ENCODE data around the gene RAB24. TPM values are rescaled to one million over a fixed set of nuclear protein-coding genes. Genes with fewer than 3 reads are reported as not detected.

Gene RAB24
- total RNA-seq, 3 donors from 2014 or later, result 26.3 to 29.8 (median 27.5) TPM

DNA sequence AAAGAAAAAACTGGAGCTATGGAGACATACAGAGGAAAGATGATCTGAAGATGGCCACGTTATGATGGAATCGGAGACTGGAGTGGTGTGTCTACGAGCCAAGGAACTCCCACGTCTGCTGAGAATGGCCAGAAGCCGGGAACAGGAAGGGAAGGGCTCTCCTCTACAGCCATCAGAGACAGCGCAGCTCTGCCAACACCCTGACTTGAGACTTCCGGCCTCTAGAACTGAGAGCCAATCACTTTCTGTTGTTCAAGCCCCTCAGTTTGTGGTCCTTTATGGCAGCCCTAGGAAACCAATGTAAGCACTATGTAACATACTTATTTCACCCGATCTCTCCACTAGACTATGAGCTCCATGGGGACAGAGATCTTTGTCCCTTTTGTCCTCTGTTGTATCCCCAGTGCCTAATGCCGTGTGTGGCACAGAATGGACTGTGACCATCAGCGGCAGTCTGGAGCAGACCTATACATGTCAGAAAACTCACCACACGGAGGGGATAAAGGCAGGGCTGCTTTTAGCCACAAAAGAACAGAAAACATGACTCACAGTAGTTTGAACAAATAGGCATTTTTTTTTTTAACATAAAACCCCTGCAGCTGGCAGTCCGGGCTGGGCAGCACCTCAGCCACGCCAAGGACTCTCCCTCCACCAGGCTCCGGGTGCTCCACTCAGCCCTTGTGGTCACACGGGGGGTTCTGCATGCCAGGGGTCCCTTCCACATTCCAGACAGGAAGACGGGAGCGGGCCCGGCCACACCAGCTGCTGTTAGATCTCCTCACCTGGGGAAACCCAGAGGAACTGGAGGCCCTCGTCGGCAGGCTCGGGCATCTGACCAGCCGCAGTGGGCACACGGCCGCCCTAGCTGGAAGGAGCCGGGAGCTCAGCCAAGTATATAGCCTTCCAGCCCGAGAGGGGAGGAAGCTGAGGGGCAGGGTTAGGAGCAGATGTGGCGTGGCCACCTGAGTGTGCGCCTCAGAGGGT lies 24.3 kb upstream of the RAB24 start:
- ATAC-seq, result peak; percentile 69 to 74
- DNase-seq, result no peak
- Mint-ChIP-seq H3K4me1 (ENCODE audit: low read depth) (peaks cover 10% of the 10 kb centered on the region), H3K4me3 (peak overlapping the region; percentile 5), H3K9me3 (no peaks in the 10 kb centered on the region), H3K36me3 (ENCODE audit: insufficient read depth) (peaks cover 22% of the 10 kb centered on the region), H3K27me3 (ENCODE audit: low read depth) (no peaks in the 10 kb centered on the region)

DNA sequence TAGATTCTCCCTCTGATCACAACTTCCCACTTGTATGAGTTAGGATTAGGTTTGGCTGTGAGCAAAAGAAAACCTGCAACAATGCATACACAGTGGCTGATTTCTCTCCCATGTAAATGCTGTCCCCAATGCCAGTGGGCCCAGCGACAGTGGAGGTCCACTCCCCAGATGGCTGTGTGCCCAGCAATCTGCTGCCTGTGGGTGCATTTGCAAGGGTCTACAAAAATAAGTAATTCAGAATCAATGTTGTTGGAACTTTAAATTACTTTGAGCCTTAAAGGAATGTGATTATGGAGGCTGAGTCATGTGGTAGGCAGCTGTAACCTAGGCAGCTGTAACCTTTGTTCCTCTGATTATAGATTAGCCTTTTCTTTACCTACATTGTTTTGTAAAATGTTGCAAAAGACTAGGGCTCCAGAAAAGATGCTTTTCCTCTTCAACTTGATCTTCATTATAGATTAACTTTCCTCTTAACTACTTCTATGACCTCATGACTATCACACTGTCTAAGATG lies 22.4 kb upstream of the RAB24 start:
- DNase-seq (no peak), ATAC-seq (no peak)
- Mint-ChIP-seq H3K9me3 (no peaks in the 10 kb centered on the region), H3K27me3 (ENCODE audit: low read depth) (no peaks in the 10 kb centered on the region), H3K4me1 (ENCODE audit: low read depth) (peaks cover 6% of the 10 kb centered on the region), H3K36me3 (ENCODE audit: insufficient read depth) (peaks cover 21% of the 10 kb centered on the region), H3K4me3 (no peak overlapping the region)

DNA sequence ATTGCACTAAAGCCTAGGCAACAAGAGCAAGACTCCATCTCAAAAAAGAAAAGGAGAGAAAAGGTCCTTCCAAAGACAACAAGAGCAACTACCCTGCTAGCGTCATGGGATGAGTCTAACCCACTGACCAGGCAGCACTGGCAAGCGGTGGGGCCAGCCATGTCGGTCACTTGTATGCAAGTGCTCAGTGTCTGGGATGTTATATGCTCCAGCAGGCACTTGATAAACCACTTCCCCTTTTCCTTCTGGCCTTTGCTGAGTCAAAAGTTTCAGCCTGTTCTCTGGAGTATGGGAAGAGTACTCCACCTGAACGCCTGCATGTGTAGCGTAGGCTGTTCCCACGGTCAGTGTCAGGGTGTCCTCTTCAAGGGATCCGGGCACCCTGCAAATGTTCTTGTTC lies 17.4 kb upstream of the RAB24 start:
- Mint-ChIP-seq H3K27me3 (ENCODE audit: low read depth) (no peaks in the 10 kb centered on the region), H3K4me1 (ENCODE audit: low read depth) (peaks cover 17% of the 10 kb centered on the region), H3K36me3 (ENCODE audit: insufficient read depth) (peaks cover 7% of the 10 kb centered on the region), H3K4me3 (no peak overlapping the region), H3K9me3 (no peaks in the 10 kb centered on the region)
- no peak for DNase-seq
- no peak for ATAC-seq

DNA sequence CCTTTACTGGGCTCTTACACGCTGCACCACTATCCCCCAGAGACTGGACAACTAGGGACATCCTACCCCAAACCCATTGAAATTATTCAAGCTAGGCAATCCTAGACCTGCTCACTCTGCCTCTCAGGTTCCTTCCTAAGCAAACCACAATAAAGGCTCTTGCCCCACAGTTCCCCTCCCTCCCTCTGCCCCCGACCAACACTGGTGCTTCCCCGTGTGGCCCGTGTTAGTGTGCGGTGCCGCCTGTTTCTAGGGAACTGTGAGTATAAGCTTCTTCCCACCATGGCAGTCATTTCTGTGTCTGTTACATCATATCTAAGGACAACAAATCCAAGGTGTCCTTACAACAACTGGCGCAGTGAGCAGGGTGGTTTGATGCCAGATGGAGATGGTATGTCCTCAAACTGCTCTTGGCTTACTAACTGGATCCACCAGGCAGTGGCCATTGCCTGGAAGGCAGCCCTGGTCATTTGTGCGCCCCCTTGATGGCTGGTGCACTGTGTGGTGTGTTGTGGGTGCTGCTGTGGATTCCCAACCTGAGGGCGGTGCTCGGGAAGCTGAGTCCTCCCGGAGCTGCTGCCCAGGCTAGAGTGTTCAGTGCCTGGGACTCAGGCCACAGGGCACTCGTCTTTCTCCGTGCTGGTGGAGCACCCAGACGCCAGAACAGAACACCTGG lies 16.5 kb upstream of the RAB24 start:
- H3K4me3 Mint-ChIP-seq, result no peak overlapping the region
- DNase-seq (no peak), ATAC-seq (peak; percentile 27 to 51)
- H3K36me3 Mint-ChIP-seq (ENCODE audit: insufficient read depth), result peaks cover 7% of the 10 kb centered on the region
- H3K9me3 Mint-ChIP-seq, result no peaks in the 10 kb centered on the region
- H3K4me1 Mint-ChIP-seq (ENCODE audit: low read depth), result peaks cover 17% of the 10 kb centered on the region
- no peaks in the 10 kb centered on the region for H3K27me3 Mint-ChIP-seq (ENCODE audit: low read depth)

DNA sequence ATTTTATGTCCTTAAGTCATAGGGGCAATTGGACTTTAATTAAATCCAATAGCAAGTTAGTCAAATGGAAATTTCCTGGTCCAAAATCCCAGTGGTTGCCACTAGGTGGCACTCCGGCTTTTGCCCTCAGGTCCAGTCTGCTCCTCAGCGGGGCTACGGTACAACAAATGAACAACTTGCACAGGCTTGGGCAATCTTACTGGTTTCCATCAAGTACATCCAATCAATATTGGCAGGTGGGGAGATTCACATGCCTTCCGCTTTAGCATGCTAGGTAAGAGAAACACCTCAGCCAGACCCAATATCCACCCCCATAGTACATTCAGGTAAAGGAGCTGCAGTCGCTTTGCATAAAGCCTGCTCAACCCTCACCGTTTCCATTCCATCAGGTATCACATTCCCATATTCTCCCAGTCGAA lies 14.4 kb upstream of the RAB24 start:
- Mint-ChIP-seq H3K4me1 (ENCODE audit: low read depth) (peaks cover 18% of the 10 kb centered on the region), H3K9me3 (no peaks in the 10 kb centered on the region), H3K27me3 (ENCODE audit: low read depth) (no peaks in the 10 kb centered on the region), H3K4me3 (no peak overlapping the region), H3K36me3 (ENCODE audit: insufficient read depth) (peaks cover 6% of the 10 kb centered on the region)
- ATAC-seq (peak; percentile 74 to 78), DNase-seq (peak; percentile 73)

DNA sequence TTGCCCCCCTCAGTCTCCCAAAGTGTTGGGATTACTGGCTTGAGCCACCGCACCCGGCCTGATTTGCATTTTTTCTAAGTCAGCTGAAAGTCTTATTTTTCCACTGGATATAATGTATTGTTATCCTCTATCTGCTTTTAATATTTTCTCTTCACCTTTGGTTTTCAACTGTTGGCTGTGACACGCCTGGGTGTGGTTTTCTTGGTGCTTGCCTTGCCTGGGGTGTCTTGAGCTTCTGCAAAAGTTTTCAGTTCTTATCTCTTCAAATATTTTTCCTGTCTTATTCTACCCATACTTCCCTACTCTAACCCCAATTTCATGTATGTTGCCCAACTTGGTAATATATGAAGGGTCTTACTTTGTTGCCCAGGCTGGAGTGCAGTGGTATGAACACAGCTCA lies 12.5 kb upstream of the RAB24 start:
- no peak overlapping the region for H3K4me3 Mint-ChIP-seq
- H3K36me3 Mint-ChIP-seq (ENCODE audit: insufficient read depth), result no peaks in the 10 kb centered on the region
- H3K27me3 Mint-ChIP-seq (ENCODE audit: low read depth), result no peaks in the 10 kb centered on the region
- no peaks in the 10 kb centered on the region for H3K9me3 Mint-ChIP-seq
- DNase-seq (no peak), ATAC-seq (no peak)
- H3K4me1 Mint-ChIP-seq (ENCODE audit: low read depth), result peaks cover 29% of the 10 kb centered on the region

DNA sequence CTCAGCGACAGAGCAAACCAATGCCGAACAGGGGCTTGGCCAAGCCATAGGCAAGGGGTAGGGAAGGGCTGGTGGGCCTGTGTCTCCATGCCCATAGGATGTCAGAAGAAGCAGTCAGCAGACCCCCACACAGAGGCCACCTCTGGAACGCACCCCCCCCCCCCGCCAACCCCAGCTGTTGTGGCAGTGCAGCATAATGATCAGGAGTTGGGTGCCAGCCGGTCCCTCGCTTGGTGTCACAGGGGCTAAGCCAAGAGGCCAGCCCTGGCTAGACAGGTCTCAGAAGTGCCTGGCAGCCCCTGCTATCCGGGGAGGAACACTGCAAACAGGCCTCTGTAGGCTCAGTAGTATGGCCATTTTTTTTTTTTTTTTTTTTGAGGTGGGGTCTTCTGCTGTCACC lies 11.9 kb upstream of the RAB24 start:
- H3K36me3 Mint-ChIP-seq (ENCODE audit: insufficient read depth), result no peaks in the 10 kb centered on the region
- H3K9me3 Mint-ChIP-seq, result no peaks in the 10 kb centered on the region
- ATAC-seq (no peak), DNase-seq (no peak)
- H3K4me1 Mint-ChIP-seq (ENCODE audit: low read depth), result peaks cover 34% of the 10 kb centered on the region
- H3K27me3 Mint-ChIP-seq (ENCODE audit: low read depth), result no peaks in the 10 kb centered on the region
- H3K4me3 Mint-ChIP-seq, result no peak overlapping the region

DNA sequence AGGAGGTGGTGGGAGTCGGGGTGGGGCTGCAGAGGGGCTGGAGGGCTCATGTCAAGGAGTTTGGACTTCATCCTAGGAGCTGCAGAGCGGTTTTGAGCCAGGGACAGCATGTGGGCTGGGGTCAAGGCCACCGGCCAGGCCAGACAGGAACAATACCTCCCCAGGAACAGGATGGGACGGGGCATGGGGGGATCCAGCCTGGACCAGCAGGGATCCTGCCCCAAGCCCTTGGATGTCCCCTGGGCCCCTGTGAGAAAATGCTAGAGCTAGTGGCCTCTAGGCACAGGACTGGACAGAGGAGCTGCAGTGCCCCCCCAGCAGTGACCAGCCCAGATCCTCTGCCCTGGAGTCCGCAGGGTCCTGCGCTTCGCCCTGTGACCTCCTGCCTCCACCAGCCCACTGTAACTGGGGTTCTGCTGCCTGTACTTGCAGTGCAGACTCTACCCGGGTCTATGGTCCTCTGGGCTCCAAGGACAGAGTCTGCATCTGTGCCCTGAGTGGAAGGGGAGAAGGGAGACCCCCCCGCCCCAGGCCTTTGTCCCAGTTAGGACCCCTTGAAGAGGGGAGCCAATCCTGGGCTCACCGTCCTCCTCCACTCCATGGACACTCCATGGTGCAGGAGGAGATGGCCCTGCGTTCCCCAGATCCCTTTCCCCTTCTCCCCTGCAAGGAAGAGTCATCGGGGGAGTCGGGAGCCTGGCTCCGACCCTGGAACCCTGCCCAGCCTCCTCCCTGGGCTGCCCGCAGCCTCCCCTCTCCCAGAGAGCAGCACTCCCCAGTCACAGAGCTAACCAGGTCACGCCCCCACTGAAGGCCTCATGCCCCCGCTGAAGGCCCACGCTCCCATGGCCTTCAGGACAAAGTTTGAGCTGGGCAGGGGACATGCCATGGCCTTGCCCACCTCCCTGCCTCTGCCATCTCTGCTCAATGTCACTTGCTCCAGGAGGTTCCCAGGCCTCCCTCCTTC lies 11.1 kb upstream of the RAB24 start:
- no peak for ATAC-seq
- DNase-seq, result no peak
- peaks cover 32% of the 10 kb centered on the region for H3K4me1 Mint-ChIP-seq (ENCODE audit: low read depth)
- no peaks in the 10 kb centered on the region for H3K36me3 Mint-ChIP-seq (ENCODE audit: insufficient read depth)
- H3K27me3 Mint-ChIP-seq (ENCODE audit: low read depth), result no peaks in the 10 kb centered on the region
- no peaks in the 10 kb centered on the region for H3K9me3 Mint-ChIP-seq
- no peak overlapping the region for H3K4me3 Mint-ChIP-seq

DNA sequence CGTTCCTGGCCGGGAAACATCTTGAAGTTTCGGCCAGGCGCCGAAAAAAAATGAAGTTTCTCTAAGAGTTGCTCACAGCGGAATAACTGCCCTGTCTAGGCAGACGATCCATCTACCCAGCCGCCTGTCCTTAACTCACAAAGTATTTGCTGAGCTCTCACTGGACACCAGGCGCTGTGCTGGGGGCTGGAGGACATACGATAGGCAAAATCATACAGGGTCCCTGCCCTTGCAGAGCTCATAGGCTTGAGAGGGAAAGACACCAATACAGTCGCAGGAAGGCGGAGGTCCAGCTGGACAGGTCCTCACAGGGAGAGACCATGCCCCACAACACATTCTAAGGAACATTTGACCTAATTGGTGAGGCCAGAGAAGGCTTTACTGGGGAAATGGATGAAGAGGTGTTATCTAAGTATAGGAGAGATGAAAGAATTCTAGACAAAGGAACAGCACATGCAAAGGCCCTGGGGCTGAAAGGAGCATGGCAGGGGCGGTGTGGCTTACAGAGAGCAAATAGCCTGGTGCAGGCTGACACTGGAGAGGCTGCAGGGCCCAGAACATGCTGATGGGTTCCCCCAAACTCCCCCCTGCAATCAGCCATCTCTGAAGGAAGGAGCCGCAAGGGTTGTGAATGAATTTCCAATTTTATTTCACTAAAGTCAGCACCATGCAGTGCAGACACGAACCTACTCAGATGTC lies 10.2 kb upstream of the RAB24 start:
- H3K36me3 Mint-ChIP-seq (ENCODE audit: insufficient read depth), result no peaks in the 10 kb centered on the region
- H3K4me1 Mint-ChIP-seq (ENCODE audit: low read depth), result peaks cover 35% of the 10 kb centered on the region
- H3K4me3 Mint-ChIP-seq, result no peak overlapping the region
- no peaks in the 10 kb centered on the region for H3K9me3 Mint-ChIP-seq
- ATAC-seq, result no peak
- DNase-seq, result no peak
- no peaks in the 10 kb centered on the region for H3K27me3 Mint-ChIP-seq (ENCODE audit: low read depth)

DNA sequence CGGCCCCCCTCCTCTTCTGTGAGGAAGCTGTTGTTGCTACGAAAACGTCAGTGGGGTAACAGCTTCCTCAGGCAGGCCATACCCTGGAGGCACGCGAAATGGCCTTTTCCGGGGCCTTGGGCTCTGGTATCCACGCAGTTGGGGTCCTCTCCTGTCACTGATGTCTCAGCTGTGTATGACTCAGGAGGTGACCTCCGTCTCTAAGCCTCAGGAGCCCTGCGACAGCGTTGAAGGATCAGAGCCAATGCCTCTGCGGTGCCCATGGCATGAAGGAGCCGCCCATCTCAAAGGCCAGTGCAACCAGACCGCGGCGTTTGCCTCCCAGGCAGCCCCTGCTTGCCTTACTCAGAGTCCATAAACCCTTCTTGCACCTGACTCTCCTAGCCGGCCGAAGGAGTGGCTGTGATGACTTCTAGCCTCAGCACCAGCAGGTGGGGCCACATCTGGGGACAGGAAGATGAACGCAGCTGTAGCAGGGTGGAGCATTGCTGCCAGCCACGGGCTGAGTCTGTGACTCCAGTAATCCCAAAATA lies 9.2 kb upstream of the RAB24 start:
- Mint-ChIP-seq H3K36me3 (ENCODE audit: insufficient read depth) (no peaks in the 10 kb centered on the region), H3K9me3 (no peaks in the 10 kb centered on the region), H3K4me3 (peak overlapping the region; percentile 45), H3K27me3 (ENCODE audit: low read depth) (no peaks in the 10 kb centered on the region), H3K4me1 (ENCODE audit: low read depth) (peaks cover 30% of the 10 kb centered on the region)
- DNase-seq (no peak), ATAC-seq (peak; percentile 10 to 15)

DNA sequence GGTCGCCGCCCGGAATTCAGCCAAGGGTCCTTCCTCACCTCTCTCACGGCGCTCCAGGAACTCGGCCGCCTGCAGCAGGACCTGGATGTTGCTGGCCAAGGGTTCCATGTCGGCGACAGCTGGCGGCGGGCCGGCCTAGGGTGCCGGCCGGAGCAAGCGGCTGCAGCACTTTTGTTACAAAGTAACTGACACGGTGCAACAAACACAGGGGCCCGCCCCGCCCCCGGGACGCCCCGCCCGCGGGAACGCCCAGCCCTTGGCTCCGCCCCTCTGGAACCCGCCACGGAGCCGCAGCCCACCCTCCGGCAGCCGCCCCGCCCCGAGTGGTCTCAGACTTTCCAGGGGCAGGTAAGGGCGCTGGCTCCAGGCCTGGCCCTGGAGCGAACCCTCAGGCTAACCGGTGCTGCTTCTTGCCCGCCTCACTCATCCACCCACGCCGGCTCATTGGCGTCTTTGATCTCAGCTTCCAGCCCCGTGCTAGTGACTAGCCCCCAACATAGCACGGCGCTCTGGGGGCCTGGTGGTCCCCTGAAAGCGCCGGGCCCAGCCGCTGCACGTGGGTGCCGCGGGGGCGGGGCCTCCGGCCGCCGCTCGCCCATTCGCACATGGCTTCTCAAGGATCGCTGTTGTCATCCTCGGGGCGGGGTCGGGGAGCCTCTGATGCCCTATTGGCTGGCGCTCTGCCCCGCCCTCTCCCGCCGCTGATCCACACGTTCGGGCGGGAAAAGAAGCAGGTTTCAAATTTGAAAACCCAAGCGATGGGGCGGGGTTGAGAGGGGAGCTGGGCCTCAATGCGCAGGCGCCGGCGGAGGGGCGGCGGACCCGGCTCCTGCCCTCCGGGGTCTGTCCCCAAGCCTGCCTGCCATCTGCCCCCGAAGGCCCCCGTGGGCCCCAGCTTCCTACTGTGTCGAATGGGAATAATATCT lies 8.5 kb upstream of the RAB24 start, which contains the start of gene MXD3:
Gene MXD3 (minus strand): TSS at position 176 of the 926 bp plus-strand sequence. CDS start 68 bp downstream, at position 108.
- ATAC-seq (peak; percentile 90 to 91), DNase-seq (peak; percentile 93)
- H3K9me3 Mint-ChIP-seq, result no peaks in the 10 kb centered on the region
- H3K36me3 Mint-ChIP-seq (ENCODE audit: insufficient read depth), result peaks cover under 1% of the 10 kb centered on the region
- H3K4me1 Mint-ChIP-seq (ENCODE audit: low read depth), result peaks cover 31% of the 10 kb centered on the region
- H3K4me3 Mint-ChIP-seq, result peak within 1 kb of the TSS; percentile 74
- no peaks in the 10 kb centered on the region for H3K27me3 Mint-ChIP-seq (ENCODE audit: low read depth)

DNA sequence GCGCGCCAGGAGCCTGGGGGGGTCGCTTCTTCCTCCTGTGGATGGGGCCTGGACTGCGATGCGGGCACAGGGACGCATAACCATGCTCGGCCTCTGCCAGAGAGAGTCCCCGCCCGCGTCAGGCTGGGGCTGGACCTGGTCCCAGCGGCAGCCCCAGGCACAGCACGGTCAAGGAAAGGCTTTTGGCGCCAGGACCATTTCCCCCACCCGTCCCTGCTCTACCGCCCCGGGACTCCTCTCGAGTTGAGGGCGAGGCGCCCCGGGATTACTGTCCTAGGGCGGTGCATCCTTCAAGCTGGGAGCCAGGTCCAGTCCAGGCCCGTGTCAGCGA lies 7.8 kb upstream of the RAB24 start:
- Mint-ChIP-seq H3K36me3 (ENCODE audit: insufficient read depth) (peaks cover 7% of the 10 kb centered on the region), H3K27me3 (ENCODE audit: low read depth) (no peaks in the 10 kb centered on the region), H3K4me1 (ENCODE audit: low read depth) (peaks cover 36% of the 10 kb centered on the region), H3K4me3 (peak overlapping the region; percentile 74), H3K9me3 (no peaks in the 10 kb centered on the region)
- DNase-seq (no peak), ATAC-seq (no peak)
